Measurements from ENCODE around the gene SIPA1L2. TPM values are rescaled to one million over a fixed set of nuclear protein-coding genes. Genes with fewer than 3 reads are reported as not detected.
A peak's percentile ranks its signal among the peaks of the same experiment; 100 is the strongest.

Gene SIPA1L2
- total RNA-seq, 1 donor from 2014 or later: 34.2 TPM

GRCh38 chr1:232593717-232594502 is 36.0 kb downstream of the SIPA1L2 start:
- no peak for FAIRE-seq
- no peak for DNase-seq (ENCODE audit: low spot score in 2 of 2)

DNA sequence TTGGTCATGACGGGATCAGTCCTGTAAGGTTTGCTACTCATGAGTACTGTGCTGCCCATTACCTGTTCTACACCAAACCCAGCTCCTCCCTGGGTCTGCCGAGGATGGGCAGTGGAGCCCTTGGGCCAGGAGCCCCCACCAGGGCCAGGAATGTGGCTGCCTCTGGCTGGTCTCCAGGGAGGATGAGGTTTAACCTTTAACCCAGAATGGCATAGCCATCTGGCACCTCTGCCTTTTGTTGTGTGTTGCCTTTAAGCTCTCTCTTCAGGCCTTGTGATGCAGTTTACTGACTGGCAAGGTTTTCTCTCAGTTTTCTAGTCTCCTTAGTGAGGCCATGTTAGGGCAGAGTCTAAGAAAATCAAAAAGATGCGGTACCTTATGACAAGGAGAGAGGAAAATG is 38.6 kb downstream of the SIPA1L2 start:
- FAIRE-seq: no peak

DNA sequence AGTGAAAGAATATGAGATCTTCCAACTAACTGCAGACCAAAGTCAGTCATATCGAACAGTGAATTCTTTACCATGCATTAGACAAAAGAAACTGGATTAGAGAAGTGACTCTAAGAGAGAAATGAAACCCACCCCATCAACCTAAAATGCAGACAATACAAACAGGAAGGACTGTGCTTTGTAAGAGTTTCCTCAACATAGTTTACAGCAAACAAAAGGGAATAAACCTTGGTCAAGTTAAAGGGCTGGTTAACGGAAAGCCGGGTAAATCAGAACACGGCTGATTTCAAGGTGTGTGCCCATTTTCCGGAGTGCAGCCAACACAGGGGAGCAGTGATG is 39.2 kb downstream of the SIPA1L2 start:
- DNase-seq (ENCODE audit: low spot score in 2 of 2) (no peak), FAIRE-seq (no peak)

More for the DNA sequence above, 38.6 kb downstream of the SIPA1L2 start:
- DNase-seq (ENCODE audit: low spot score in 2 of 2): no peak

GRCh38 chr1:232589812-232590743 is 39.9 kb downstream of the SIPA1L2 start:
- DNase-seq (ENCODE audit: low spot score in 2 of 2) (no peak), FAIRE-seq (no peak)

DNA sequence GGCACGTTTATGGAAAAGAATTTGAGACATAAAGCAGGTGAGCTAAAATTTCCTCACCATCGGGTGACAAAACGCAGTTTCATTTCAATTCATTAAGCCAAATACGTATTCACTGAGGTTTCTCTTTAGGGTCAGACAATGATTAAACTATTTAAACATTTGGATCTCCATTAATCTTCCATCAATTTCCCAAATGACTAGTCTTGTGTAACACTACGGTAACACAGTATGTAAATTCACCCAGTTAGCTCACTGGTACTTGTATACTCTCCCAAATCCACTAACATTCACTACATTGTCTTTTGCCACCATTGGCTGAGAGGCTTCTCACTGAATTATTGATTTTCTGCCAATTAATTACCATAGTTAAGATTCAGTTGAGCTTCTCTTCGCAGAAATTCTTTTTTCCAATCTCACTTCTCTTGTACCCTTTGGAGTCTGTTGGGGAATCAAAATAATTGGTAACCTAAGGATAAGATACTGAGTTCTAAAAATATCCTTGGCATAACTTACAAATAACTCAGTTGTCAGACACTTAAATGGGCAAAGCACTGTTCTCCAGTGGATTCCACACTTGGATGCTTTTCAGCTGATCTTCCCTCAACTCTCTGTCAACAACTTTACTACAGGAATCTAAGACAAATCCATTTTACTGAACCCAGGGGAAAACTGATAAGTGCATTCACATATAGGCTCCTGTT is 40.7 kb downstream of the SIPA1L2 start:
- FAIRE-seq (no peak), DNase-seq (ENCODE audit: low spot score in 2 of 2) (no peak)

GRCh38 chr1:232587141-232588008 is 42.6 kb downstream of the SIPA1L2 start:
- DNase-seq (ENCODE audit: low spot score in 2 of 2) (no peak), FAIRE-seq (no peak)

- FAIRE-seq (no peak), DNase-seq (ENCODE audit: low spot score in 2 of 2) (peak in 1 of 2 donors; percentile 29)
Measured at GRCh38 chr1:232586679-232587078, 43.3 kb downstream of the SIPA1L2 start.

DNA sequence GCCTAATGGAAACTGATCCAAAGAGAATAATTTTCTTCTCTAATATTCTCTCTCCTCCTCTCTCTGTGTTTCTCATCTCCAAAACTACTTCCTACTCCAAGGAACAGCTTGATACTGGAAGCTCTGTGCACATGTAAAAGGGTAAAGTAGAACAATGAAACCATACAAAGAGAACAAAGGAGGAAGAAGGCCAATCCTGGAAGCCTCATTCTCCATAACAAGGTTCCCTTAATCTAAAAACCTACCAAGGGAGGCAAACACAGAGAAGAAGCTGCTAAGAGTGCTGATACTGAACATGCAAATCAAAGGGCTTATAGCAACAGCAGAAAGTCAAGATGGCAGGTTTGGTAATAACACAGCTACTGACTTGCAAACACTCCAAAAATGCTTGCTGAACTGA is 44.4 kb downstream of the SIPA1L2 start:
- no peak for FAIRE-seq
- DNase-seq (ENCODE audit: low spot score in 2 of 2): no peak

GRCh38 chr1:232581932-232582331 is 48.0 kb downstream of the SIPA1L2 start:
- no peak for FAIRE-seq

More at GRCh38 chr1:232581932-232582331, 48.0 kb downstream of the SIPA1L2 start:
- no peak for DNase-seq (ENCODE audit: low spot score in 2 of 2)

Other genes with a start within 250 kb of the SIPA1L2 start
- 9.8 TPM for gene MAP10, start 175.3 kb upstream of the SIPA1L2 start, total RNA-seq